Measurements from ENCODE around the gene L3MBTL4.

The L3MBTL4 gene

GRCh38 chr18:6311456-6312215 is 103.1 kb downstream of the L3MBTL4 start:
- H3K27ac ChIP-seq (ENCODE audit: low read depth, low read length) = no peak overlapping the region
- no peaks in the 10 kb centered on the region for H3K79me2 ChIP-seq (ENCODE audit: control insufficient read depth, insufficient read depth, low read length, unreplicated experiment)
- no peaks in the 10 kb centered on the region for H3K4me1 ChIP-seq (ENCODE audit: control insufficient read depth, insufficient read depth, low read length, unreplicated experiment)
- H3K4me3 ChIP-seq (ENCODE audit: low read depth, low read length) = no peak overlapping the region
- no peak overlapping the region for H2AFZ ChIP-seq (ENCODE audit: low read length, unreplicated experiment)
- no peaks in the 10 kb centered on the region for H3K36me3 ChIP-seq (ENCODE audit: insufficient read depth, low read length)
- H3K27me3 ChIP-seq (ENCODE audit: insufficient read depth, low read length) = no peaks in the 10 kb centered on the region

GRCh38 chr18:6310714-6311113 is 104.0 kb downstream of the L3MBTL4 start:
- Histone ChIP-seq H3K27ac (ENCODE audit: low read depth, low read length) (no peak overlapping the region), H3K27me3 (ENCODE audit: insufficient read depth, low read length) (no peaks in the 10 kb centered on the region), H3K36me3 (ENCODE audit: insufficient read depth, low read length) (no peaks in the 10 kb centered on the region), H3K4me1 (ENCODE audit: control insufficient read depth, insufficient read depth, low read length, unreplicated experiment) (no peaks in the 10 kb centered on the region), H2AFZ (ENCODE audit: low read length, unreplicated experiment) (no peak overlapping the region), H3K79me2 (ENCODE audit: control insufficient read depth, insufficient read depth, low read length, unreplicated experiment) (no peaks in the 10 kb centered on the region), H3K4me3 (ENCODE audit: low read depth, low read length) (no peak overlapping the region)

GRCh38 chr18:6297875-6298274 is 116.8 kb downstream of the L3MBTL4 start:
- Histone ChIP-seq H3K79me2 (ENCODE audit: control insufficient read depth, insufficient read depth, low read length, unreplicated experiment) (no peaks in the 10 kb centered on the region), H3K36me3 (ENCODE audit: insufficient read depth, low read length) (no peaks in the 10 kb centered on the region), H2AFZ (ENCODE audit: low read length, unreplicated experiment) (no peak overlapping the region), H3K4me3 (ENCODE audit: low read depth, low read length) (no peak overlapping the region), H3K4me1 (ENCODE audit: control insufficient read depth, insufficient read depth, low read length, unreplicated experiment) (no peaks in the 10 kb centered on the region), H3K27ac (ENCODE audit: low read depth, low read length) (no peak overlapping the region), H3K27me3 (ENCODE audit: insufficient read depth, low read length) (no peaks in the 10 kb centered on the region; the same call in 1 of the 2 replicates)

GRCh38 chr18:6294148-6294784 is 120.4 kb downstream of the L3MBTL4 start:
- H3K36me3 ChIP-seq (ENCODE audit: insufficient read depth, low read length) = no peaks in the 10 kb centered on the region
- no peak overlapping the region for H3K4me3 ChIP-seq (ENCODE audit: low read depth, low read length)
- no peaks in the 10 kb centered on the region for H3K4me1 ChIP-seq (ENCODE audit: control insufficient read depth, insufficient read depth, low read length, unreplicated experiment)
- H3K27me3 ChIP-seq (ENCODE audit: insufficient read depth, low read length) = peaks cover 3% of the 10 kb centered on the region; the same call in 1 of the 2 replicates
- H2AFZ ChIP-seq (ENCODE audit: low read length, unreplicated experiment) = no peak overlapping the region
- H3K79me2 ChIP-seq (ENCODE audit: control insufficient read depth, insufficient read depth, low read length, unreplicated experiment) = no peaks in the 10 kb centered on the region
- H3K27ac ChIP-seq (ENCODE audit: low read depth, low read length) = no peak overlapping the region

- Histone ChIP-seq H3K4me1 (ENCODE audit: control insufficient read depth, insufficient read depth, low read length, unreplicated experiment) (no peaks in the 10 kb centered on the region), H3K27ac (ENCODE audit: low read depth, low read length) (no peak overlapping the region), H3K27me3 (ENCODE audit: insufficient read depth, low read length) (peaks cover 3% of the 10 kb centered on the region), H2AFZ (ENCODE audit: low read length, unreplicated experiment) (no peak overlapping the region), H3K79me2 (ENCODE audit: control insufficient read depth, insufficient read depth, low read length, unreplicated experiment) (no peaks in the 10 kb centered on the region), H3K4me3 (ENCODE audit: low read depth, low read length) (no peak overlapping the region), H3K36me3 (ENCODE audit: insufficient read depth, low read length) (no peaks in the 10 kb centered on the region)
Observed at GRCh38 chr18:6289843-6290242, 124.9 kb downstream of the L3MBTL4 start.

GRCh38 chr18:6286585-6286984 is 128.1 kb downstream of the L3MBTL4 start:
- Histone ChIP-seq H3K27me3 (ENCODE audit: insufficient read depth, low read length) (peaks cover 3% of the 10 kb centered on the region), H2AFZ (ENCODE audit: low read length, unreplicated experiment) (no peak overlapping the region), H3K4me1 (ENCODE audit: control insufficient read depth, insufficient read depth, low read length, unreplicated experiment) (no peaks in the 10 kb centered on the region), H3K4me3 (ENCODE audit: low read depth, low read length) (no peak overlapping the region), H3K36me3 (ENCODE audit: insufficient read depth, low read length) (no peaks in the 10 kb centered on the region), H3K79me2 (ENCODE audit: control insufficient read depth, insufficient read depth, low read length, unreplicated experiment) (no peaks in the 10 kb centered on the region), H3K27ac (ENCODE audit: low read depth, low read length) (no peak overlapping the region)

- Histone ChIP-seq H3K4me3 (ENCODE audit: low read depth, low read length) (no peak overlapping the region), H3K4me1 (ENCODE audit: control insufficient read depth, insufficient read depth, low read length, unreplicated experiment) (no peaks in the 10 kb centered on the region), H2AFZ (ENCODE audit: low read length, unreplicated experiment) (no peak overlapping the region), H3K27ac (ENCODE audit: low read depth, low read length) (no peak overlapping the region), H3K27me3 (ENCODE audit: insufficient read depth, low read length) (peaks cover 3% of the 10 kb centered on the region), H3K36me3 (ENCODE audit: insufficient read depth, low read length) (no peaks in the 10 kb centered on the region), H3K79me2 (ENCODE audit: control insufficient read depth, insufficient read depth, low read length, unreplicated experiment) (no peaks in the 10 kb centered on the region)
Observed at GRCh38 chr18:6284761-6285160, 129.9 kb downstream of the L3MBTL4 start.

GRCh38 chr18:6284300-6284699 is 130.4 kb downstream of the L3MBTL4 start:
- H3K4me1 ChIP-seq (ENCODE audit: control insufficient read depth, insufficient read depth, low read length, unreplicated experiment) = no peaks in the 10 kb centered on the region
- H2AFZ ChIP-seq (ENCODE audit: low read length, unreplicated experiment) = no peak overlapping the region
- H3K27me3 ChIP-seq (ENCODE audit: insufficient read depth, low read length) = peaks cover under 1% of the 10 kb centered on the region
- H3K4me3 ChIP-seq (ENCODE audit: low read depth, low read length) = no peak overlapping the region
- no peaks in the 10 kb centered on the region for H3K36me3 ChIP-seq (ENCODE audit: insufficient read depth, low read length)
- H3K27ac ChIP-seq (ENCODE audit: low read depth, low read length) = no peak overlapping the region
- H3K79me2 ChIP-seq (ENCODE audit: control insufficient read depth, insufficient read depth, low read length, unreplicated experiment) = no peaks in the 10 kb centered on the region

- Histone ChIP-seq H3K27me3 (ENCODE audit: insufficient read depth, low read length) (no peaks in the 10 kb centered on the region), H3K36me3 (ENCODE audit: insufficient read depth, low read length) (no peaks in the 10 kb centered on the region), H3K27ac (ENCODE audit: low read depth, low read length) (no peak overlapping the region), H3K4me3 (ENCODE audit: low read depth, low read length) (no peak overlapping the region), H2AFZ (ENCODE audit: low read length, unreplicated experiment) (no peak overlapping the region), H3K4me1 (ENCODE audit: control insufficient read depth, insufficient read depth, low read length, unreplicated experiment) (no peaks in the 10 kb centered on the region), H3K79me2 (ENCODE audit: control insufficient read depth, insufficient read depth, low read length, unreplicated experiment) (no peaks in the 10 kb centered on the region)
Observed at GRCh38 chr18:6281874-6282273, 132.8 kb downstream of the L3MBTL4 start.

- H3K36me3 ChIP-seq (ENCODE audit: insufficient read depth, low read length) = no peaks in the 10 kb centered on the region
- H3K4me3 ChIP-seq (ENCODE audit: low read depth, low read length) = no peak overlapping the region
- H3K27ac ChIP-seq (ENCODE audit: low read depth, low read length) = no peak overlapping the region
- no peaks in the 10 kb centered on the region for H3K79me2 ChIP-seq (ENCODE audit: control insufficient read depth, insufficient read depth, low read length, unreplicated experiment)
- H3K27me3 ChIP-seq (ENCODE audit: insufficient read depth, low read length) = no peaks in the 10 kb centered on the region
- no peak overlapping the region for H2AFZ ChIP-seq (ENCODE audit: low read length, unreplicated experiment)
- H3K4me1 ChIP-seq (ENCODE audit: control insufficient read depth, insufficient read depth, low read length, unreplicated experiment) = no peaks in the 10 kb centered on the region
Observed at GRCh38 chr18:6280211-6280743, 134.4 kb downstream of the L3MBTL4 start.

- Histone ChIP-seq H3K4me3 (ENCODE audit: low read depth, low read length) (no peak overlapping the region), H3K4me1 (ENCODE audit: control insufficient read depth, insufficient read depth, low read length, unreplicated experiment) (no peaks in the 10 kb centered on the region), H3K79me2 (ENCODE audit: control insufficient read depth, insufficient read depth, low read length, unreplicated experiment) (no peaks in the 10 kb centered on the region), H2AFZ (ENCODE audit: low read length, unreplicated experiment) (no peak overlapping the region), H3K27me3 (ENCODE audit: insufficient read depth, low read length) (no peaks in the 10 kb centered on the region), H3K36me3 (ENCODE audit: insufficient read depth, low read length) (no peaks in the 10 kb centered on the region), H3K27ac (ENCODE audit: low read depth, low read length) (no peak overlapping the region)
Observed at GRCh38 chr18:6279308-6279707, 135.4 kb downstream of the L3MBTL4 start.
